Neural crest cell (in vitro differentiated cells): ENCODE data around the gene MYO5B. TPM values are rescaled to one million over a fixed set of nuclear protein-coding genes. Genes with fewer than 3 reads are reported as not detected.
"Not testable (repeated sequence)": the region's sequence is repeated elsewhere in the genome, so short reads cannot be mapped to it uniquely, and the experiment has no call there.

Experiments
- DNase-seq: peaks from one replicate; pipeline ENCODE4 v3.0.0; 2021; ENCODE audit warnings: low read depth, mixed read lengths, low spot score
- H3K27ac Mint-ChIP-seq: one replicate; pipeline ENCODE4 v1.8.0; 2021; ENCODE audit warnings: mild to moderate bottlenecking, mixed read lengths; ENCODE audit not compliant: unreplicated experiment
- H3K27me3 Mint-ChIP-seq: 2 replicates; pipeline ENCODE4 v1.8.0; 2021; ENCODE audit warnings: low read depth, mild to moderate bottlenecking, mixed read lengths
- H3K36me3 Mint-ChIP-seq: 2 replicates; pipeline ENCODE4 v1.8.0; 2021; ENCODE audit warnings: low read depth, mild to moderate bottlenecking, mixed read lengths
- H3K4me1 Mint-ChIP-seq: 2 replicates; pipeline ENCODE4 v1.8.0; 2021; ENCODE audit warnings: mixed read lengths
- H3K4me3 Mint-ChIP-seq: one replicate; pipeline ENCODE4 v1.8.0; 2021; ENCODE audit warnings: mild to moderate bottlenecking, mixed read lengths
- H3K9me3 Mint-ChIP-seq: 2 replicates; pipeline ENCODE4 v1.8.0; 2021; ENCODE audit warnings: mixed read lengths
- CTCF ChIP-seq: fragments of 200-600 bp; sonication (generic); conservative IDR thresholded peaks from 2 replicates; pipeline ENCODE4 v1.5.0; 2021; ENCODE audit warnings: antibody characterized with exemption, mild to moderate bottlenecking
- total RNA-seq: library from RNA; stranded (reverse); gene quantifications from 2 replicates; pipeline ENCODE4 v1.2.1, GENCODE V29; 2021

Gene MYO5B
- total RNA-seq, 1 donor from 2014 or later: 0.40 TPM

DNA sequence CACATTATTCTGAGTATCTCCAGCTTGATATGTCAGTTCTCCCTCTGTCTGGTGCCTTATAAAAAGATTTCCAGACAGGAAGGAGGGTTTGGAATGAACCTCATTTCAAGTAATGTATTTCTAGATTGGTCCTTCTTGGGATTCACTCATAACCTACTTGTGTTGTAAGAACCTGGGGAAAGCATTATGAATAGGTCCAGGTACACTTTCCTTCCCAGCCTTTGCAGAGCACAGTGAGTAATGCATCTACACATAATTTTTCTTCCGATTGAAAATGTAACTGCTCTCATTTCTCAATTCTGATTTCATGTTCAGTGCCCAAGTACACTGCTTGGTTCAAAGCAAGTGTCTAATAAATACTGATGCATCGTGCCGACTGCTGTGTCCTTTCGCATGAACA is 356.6 kb downstream of the MYO5B start:
- H3K4me1 Mint-ChIP-seq: no peaks in the 10 kb centered on the region
- no peak for DNase-seq
- no peak overlapping the region for H3K4me3 Mint-ChIP-seq

GRCh38 chr18:49837889-49838288 is 357.1 kb downstream of the MYO5B start:
- Mint-ChIP-seq H3K36me3 (no peaks in the 10 kb centered on the region), H3K4me1 (no peaks in the 10 kb centered on the region), H3K4me3 (no peak overlapping the region), H3K9me3 (no peaks in the 10 kb centered on the region), H3K27me3 (no peaks in the 10 kb centered on the region), H3K27ac (no peak overlapping the region)
- DNase-seq: no peak
- TF ChIP-seq CTCF: no peak

More for the DNA sequence above, 356.6 kb downstream of the MYO5B start:
- Mint-ChIP-seq H3K36me3 (no peaks in the 10 kb centered on the region), H3K9me3 (no peaks in the 10 kb centered on the region), H3K27me3 (no peaks in the 10 kb centered on the region), H3K27ac (no peak overlapping the region)
- no peak for TF ChIP-seq CTCF

DNA sequence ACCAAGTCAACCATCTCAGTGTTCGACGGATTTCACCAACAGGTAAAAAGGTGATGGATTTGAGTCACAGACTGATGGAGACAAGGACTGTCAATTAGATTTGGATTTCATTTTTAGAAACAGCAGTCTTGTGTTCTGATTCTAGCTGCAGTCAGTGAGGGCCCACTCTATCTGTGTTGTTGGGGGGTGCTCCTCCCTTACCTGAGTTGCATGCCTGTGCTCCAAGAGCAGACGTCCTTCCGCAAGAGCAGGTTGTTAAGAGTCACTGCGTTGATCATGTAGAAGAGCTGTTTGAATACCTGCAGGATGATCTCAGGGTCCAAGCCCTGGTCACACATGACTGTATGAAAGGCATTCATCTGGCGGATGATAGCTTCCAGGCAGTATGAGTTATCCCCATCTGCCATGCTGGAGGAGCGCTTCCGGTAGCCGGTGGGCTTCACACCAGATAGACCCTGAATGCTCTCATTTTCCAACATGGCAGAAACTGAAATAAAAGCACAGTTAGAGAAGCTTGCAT is 357.6 kb downstream of the MYO5B start:
- not testable (repeated sequence) for H3K4me3 Mint-ChIP-seq, H3K9me3 Mint-ChIP-seq, H3K36me3 Mint-ChIP-seq, H3K4me1 Mint-ChIP-seq, DNase-seq, H3K27ac Mint-ChIP-seq, H3K27me3 Mint-ChIP-seq

GRCh38 chr18:49835405-49835804 is 359.5 kb downstream of the MYO5B start:
- Mint-ChIP-seq H3K4me1 (peaks cover 7% of the 10 kb centered on the region), H3K27ac (no peak overlapping the region), H3K4me3 (no peak overlapping the region), H3K36me3 (no peaks in the 10 kb centered on the region), H3K9me3 (no peaks in the 10 kb centered on the region), H3K27me3 (no peaks in the 10 kb centered on the region)
- no peak for TF ChIP-seq CTCF
- no peak for DNase-seq

DNA sequence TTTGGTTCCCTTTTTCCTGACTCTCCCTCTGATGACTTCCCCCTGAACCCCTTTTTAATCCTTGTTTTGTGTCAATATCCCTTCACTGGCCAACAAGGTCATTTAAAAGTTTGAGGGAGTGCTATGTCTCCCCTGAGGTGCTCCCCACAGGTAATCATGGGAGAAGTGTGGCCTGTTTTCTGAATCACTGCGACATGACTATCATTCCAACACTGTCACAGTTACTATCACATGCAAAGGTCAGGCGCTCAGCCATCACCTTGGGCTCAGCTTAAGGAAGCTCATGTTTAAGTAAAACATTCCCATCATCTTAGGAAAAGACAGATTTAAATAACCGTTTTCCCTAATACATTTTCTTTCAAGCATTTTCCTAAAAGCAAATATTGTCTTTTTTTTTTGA is 360.7 kb downstream of the MYO5B start:
- no peak for TF ChIP-seq CTCF
- Mint-ChIP-seq H3K9me3 (peaks cover 2% of the 10 kb centered on the region), H3K36me3 (peaks cover 4% of the 10 kb centered on the region), H3K4me1 (peaks cover 7% of the 10 kb centered on the region), H3K27ac (peak overlapping the region; percentile 2), H3K27me3 (no peaks in the 10 kb centered on the region), H3K4me3 (no peak overlapping the region)
- DNase-seq: no peak

DNA sequence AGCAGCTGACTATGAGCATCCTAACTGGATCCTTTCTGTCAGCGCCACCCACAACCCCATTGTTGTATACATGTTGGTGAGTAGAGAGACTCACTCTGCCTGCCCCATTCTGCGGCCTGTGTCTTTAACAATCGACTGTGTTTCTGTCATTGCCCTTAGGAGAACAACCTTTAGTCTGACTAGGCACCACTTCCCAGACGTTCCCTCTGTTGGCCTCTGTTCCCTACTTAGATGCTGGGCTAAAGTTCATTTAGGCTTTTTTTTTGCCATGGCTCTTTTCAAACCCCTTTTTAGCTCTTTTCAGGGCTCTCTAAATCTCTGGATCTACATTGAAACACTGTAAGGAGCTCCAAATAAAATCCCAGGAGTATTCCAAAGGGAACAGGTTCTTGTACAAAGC is 361.1 kb downstream of the MYO5B start:
- H3K9me3 Mint-ChIP-seq: peaks cover 2% of the 10 kb centered on the region
- no peaks in the 10 kb centered on the region for H3K27me3 Mint-ChIP-seq
- DNase-seq: no peak
- peak overlapping the region; percentile 2 for H3K27ac Mint-ChIP-seq
- no peak for TF ChIP-seq CTCF
- no peak overlapping the region for H3K4me3 Mint-ChIP-seq
- peaks cover 7% of the 10 kb centered on the region for H3K4me1 Mint-ChIP-seq
- H3K36me3 Mint-ChIP-seq: peaks cover 4% of the 10 kb centered on the region
